Activated T-cell treated with anti-CD3 and anti-CD28 coated beads, Interleukin-2, amount 50 U/mL, for 48 hours (primary cell): ENCODE data around the gene TFR2.

ENCODE experiments used
- DNase-seq, 2 experiments: peaks; one replicate each; pipeline ENCODE4 v3.0.0-alpha.2; 2020

Gene TFR2

GRCh38 chr7:100611983-100612729 is 29.2 kb downstream of the TFR2 start, which contains the start of gene MOSPD3:
Gene MOSPD3, plus strand, starts transcription at chr7:100612540. Its CDS starts 252 bp downstream, at chr7:100612792.
- peak; percentile 99 for DNase-seq

GRCh38 chr7:100609958-100610357 is 31.4 kb downstream of the TFR2 start:
- DNase-seq, result no peak

GRCh38 chr7:100607111-100607510 is 34.2 kb downstream of the TFR2 start:
- DNase-seq, result no peak

DNA sequence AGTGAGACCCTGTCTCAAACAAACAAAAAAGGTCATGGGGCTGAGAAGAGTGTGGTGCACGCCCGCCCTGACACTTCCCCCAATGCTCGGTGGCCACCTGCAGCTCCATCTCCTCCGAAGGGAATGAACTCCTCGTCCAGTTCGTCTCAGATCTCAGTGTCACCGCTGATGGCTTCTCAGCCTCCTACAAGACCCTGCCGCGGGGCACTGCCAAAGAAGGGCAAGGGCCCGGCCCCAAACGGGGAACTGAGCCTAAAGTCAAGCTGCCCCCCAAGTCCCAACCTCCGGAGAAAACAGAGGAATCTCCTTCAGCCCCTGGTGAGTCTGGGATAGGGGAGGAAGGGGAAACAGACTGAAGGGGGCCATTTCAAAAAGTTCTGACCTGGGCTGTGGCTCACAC is 35.0 kb downstream of the TFR2 start:
- DNase-seq, result no peak

DNA sequence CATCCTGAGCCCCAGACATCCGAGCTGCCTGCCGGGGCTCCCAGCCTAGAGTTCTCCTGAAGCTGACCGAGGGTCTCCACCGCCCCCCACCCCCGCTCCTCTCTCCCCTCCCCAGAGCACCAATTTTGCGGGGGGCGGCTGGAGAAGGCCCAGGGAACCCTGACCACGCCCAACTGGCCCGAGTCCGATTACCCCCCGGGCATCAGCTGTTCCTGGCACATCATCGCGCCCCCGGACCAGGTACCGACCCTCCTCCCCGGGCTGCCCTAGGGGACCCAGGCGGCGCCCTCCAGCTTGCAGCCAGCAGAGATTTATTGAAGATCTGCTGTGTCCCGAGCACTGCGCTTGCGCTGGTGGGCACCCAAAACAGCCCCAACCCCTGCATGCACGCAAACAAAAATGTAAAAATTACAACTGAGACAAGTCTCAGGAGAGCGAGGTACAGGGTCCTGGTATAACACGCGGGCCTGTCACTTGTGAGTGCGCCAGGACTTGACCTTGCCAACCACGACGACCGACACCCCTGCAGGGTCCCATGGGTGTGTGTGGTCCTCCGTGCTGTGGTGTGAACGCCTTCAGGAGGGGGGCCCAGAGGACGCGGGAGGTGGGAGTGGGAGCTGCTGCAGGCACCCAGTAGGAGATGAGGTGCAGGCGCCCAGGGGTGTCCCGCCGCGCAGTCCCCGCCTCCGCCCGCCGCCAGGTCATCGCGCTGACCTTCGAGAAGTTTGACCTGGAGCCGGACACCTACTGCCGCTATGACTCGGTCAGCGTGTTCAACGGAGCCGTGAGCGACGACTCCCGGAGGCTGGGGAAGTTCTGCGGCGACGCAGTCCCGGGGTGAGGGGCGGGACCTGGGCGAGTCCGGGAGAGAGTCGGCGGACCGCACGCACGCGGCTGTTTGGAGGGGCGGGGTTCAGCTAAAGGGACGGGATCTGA is 36.1 kb downstream of the TFR2 start:
- peak; percentile 62 to 66 for DNase-seq

DNA sequence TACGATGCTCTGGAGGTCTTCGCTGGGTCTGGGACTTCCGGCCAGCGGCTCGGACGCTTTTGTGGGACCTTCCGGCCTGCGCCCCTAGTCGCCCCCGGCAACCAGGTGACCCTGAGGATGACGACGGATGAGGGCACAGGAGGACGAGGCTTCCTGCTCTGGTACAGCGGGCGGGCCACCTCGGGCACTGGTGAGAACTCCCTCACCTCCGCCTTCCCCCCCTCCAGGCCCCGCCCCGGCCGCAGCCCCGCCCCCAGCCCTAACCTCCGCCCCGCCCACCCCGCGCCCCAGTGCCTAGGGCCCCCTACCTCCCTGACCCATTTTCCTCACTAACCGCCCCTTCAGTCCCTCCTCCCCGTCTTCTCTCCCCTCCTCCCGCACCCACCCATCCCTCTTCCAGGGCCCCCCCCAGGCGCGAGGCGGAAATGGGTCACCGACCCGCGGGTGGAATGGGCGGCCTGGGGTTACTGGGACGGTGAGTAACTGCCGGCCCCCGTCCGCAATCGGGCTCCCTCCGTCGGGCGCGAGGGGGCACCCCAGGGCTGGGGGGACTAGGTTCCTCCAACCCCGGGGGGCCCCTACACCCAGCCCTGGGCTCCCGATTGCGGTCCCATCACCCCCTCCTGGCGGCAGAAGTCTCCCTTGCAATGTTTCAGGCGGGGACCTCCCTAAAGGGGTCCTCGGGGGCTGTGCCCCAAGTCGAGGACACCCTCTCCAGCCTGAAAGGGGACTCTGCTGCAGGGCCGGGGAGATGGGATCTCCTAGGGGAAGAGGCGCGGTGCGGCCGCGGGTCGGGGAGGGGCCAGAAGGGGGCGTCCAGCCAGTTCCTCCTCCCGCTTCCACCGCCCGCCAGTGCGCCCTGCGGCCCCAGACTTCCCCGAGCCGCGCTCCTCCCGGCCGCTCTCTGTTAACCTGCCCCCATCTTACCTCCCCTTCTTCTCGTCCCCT is 37.0 kb downstream of the TFR2 start:
- DNase-seq, result peak; percentile 89

DNA sequence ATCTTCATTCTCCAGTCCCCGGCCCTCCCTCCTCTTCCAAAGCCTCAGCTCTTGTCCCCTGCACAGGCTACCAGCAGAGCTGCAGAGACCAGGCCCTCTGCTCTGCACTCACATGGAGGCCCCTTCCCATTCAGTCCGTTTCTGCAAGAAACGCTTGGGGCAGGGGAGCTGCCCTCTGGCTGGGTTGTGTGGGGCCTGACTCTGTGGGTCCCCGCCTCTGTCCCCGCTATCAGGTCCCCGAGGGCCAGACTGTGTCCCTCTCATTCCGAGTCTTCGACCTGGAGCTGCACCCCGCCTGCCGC is 37.7 kb downstream of the TFR2 start:
- DNase-seq, result no peak

DNA sequence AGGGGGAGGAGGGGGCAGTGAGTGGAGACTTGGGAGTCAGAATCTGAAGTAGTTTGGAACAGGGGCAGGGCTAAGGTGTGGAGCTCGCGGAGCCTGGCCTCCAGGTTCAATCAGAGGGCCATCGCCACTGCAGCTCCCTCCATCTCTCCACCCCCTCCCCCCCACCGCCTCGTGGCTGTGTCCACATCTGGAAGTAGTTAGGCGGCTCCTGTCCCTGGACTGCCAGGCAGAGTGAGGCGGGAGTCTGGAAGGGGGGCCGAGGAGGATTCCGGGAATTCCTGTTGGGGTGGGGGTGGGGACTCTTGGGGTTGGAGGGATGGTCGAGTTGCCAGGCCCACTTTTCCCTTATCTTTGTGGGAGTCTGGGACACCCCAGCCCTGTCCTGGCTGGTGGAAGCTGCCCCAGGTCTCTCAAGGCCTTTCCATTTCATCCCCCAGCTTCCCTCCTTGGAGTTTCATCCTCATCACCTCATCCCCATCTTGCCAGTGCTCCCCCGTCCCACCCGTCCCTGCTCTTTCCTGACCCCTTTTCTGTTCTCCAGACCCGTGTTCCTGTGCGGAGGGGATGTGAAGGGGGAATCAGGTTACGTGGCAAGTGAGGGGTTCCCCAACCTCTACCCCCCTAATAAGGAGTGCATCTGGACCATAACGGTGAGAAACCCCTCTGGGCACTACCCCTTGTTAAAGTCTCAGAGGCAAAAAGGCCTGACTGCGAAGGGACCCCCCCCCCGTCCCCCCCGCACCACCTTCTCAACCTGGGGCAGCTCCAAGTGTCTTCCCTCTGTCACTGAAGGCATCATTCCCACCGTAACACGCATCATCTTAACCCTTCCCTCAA is 38.2 kb downstream of the TFR2 start:
- no peak for DNase-seq

GRCh38 chr7:100600730-100601038 is 40.7 kb downstream of the TFR2 start:
- DNase-seq, result no peak

DNA sequence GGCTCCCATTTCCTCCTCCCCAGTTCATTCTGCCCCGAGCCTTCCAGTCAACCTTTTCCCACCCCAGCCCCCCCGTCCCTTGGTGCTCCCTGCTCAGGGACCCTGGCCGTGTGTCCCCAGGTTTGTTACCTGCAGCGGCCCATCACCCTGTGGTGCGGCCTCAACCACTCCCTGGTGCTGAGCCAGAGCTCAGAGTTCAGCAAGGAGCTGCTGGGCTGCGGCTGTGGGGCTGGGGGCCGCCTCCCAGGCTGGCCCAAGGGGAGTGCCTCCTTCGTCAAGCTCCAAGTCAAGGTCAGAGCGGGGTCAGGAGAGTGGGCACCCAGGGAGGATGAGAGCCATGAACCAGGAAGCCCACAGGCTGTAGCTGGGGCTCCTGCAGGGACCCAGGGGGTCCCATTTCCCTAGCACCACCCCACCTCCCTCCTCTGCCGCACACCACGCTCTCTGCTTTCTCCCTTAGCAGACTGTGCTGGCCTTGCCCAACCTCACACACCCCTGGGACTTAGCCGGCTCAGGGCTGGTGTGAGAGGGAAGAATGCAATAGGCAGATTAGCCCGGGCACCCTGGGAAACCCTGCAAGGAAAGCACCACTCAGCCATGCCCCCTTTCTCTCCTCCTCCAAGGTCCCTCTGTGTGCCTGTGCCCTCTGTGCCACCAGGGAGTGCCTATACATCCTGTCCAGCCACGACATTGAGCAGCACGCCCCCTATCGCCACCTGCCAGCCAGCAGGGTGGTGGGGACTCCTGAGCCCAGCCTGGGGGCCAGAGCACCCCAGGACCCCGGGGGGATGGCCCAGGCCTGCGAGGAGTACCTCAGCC is 41.2 kb downstream of the TFR2 start:
- no peak for DNase-seq

DNA sequence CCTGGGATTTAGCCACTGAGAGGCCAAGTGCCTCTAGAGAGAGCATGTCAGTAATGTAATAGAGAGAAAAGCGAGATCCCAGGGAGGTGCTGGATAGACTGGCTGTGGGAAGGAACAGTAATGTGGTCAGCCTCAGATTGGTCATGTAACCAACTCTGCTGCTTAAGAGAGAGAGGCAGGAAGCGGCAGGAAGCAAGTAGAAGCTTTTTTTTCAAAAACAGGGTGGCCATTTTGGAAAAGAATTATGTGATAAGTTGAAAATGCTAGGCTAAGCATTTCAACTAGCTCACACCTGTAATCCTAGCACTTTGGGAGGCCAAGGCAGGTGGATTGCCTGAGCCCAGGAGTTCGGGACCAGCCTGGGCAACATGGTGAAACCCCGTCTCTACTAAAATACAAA is 42.9 kb downstream of the TFR2 start:
- DNase-seq, result no peak

- DNase-seq, result no peak
Observed at GRCh38 chr7:100595188-100595587, 46.2 kb downstream of the TFR2 start.

GRCh38 chr7:100591596-100591995 is 49.8 kb downstream of the TFR2 start:
- DNase-seq, result no peak

- DNase-seq, result no peak
Observed at GRCh38 chr7:100590077-100590737, 51.1 kb downstream of the TFR2 start.

DNA sequence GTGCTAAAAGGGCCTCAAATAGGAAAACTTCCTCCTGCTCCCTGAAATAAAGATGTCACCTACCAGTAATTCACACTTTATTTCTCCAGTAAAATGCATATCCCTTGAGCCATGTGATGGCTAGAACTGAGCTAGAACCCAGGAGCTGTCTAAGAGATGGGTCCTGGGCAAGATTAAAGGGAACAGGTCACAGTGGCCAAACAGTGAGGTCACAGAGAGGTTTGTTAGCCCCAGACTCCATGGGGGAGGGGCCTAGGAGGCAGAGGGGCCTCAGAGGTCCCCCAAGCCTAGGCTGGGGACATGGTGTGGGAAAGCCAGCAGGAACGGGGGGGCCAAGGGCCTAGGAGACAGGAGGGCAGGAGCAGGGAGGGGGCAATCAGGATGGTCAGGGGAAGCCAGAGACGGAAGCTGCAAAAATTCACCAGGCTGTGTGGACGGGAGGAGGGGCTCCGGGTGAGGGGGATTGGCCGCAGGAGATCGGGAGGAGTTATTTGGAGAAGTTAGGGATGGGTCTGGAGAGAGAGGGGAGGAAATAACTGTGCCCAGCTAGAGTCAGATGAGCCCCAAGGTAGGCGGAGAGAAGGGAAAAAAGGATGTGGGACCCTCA is 51.9 kb downstream of the TFR2 start:
- DNase-seq, result no peak

- no peak for DNase-seq
Observed at GRCh38 chr7:100588438-100588837, 52.9 kb downstream of the TFR2 start.

DNA sequence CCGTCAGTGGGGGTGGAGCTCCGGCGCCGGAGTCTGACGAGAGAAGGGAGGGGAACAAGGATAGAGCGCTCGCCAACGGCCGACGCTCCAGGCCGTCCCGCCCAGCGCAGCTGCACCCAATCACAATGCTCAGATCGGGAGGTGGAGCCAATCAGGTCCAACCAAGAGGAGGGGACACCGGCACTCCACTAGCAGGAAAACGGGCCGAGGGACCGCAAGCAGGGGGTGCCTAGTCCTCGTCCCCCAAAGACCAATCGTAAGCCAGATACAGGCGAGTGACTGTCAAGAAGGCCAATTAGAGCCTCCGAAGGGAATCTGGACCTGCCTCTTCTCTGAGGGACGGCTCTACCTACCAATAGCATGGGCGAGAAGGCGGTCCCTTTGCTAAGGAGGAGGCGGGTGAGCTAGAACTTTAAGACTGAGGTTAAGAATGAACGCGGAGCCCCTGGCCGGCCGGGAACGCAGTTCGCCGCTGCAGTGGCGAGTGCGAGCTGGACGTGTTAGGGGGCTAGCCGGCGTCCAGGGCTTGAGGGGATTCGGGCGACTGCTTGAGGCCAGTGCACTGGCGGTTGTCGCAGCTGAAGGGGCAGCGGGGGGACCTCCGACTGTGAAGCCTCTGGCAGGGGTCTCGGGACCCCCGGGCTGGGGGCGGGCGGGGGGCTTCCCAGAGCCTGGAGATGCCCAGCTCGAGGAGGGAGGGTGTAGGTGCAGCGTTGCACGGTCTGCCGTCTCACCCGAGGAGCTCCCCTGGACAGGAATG is 54.9 kb downstream of the TFR2 start, which contains the start of gene FBXO24:
Gene FBXO24, plus strand, starts transcription at position 63 of the 760 bp plus-strand sequence. Its CDS starts 298 bp downstream, at position 361.
- peak; percentile 99 for DNase-seq

DNA sequence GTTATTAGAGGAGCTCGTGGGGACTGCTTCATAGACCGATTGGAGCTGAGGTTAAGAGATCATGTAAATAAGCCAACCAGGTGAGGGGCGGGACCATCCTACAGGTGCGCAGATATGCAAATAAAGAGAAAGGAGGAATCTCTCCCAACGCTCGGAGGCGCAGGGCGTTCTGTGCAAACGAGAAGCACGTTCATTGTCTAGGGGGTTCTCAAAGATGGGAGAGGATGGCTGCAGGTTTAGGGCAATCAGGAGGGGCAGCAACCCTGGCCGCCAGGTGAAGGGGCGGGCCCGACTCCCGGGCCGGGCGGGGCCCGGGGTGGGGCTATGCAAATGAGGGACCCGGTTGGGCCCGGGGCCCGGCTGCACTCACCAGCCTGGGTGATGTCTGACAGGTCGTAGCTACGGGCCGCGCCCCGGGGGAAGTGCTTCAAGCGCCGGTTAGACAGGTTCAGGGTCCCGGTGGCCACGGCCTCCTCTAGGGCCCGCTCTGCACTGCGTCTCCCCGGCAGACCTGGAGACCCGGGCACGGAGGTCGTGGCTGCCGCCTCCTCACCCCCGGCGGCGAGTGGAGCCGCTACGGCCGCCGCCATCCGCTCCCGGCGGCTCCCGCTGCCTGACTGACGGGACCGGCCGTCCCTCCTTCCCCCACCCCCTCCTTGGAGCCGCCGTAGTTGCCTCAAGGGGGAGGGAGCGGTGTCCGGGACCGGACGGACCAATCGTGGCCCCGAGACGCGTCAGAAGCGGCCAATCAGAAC is 55.7 kb downstream of the TFR2 start, which contains the start of gene LRCH4:
Gene LRCH4, minus strand, starts transcription at position 619 of the 755 bp plus-strand sequence. Its CDS starts 29 bp downstream, at position 590.
- DNase-seq, result peak; percentile 69 to 77
